Psoas muscle (tissue), 8 donors: Measurements from ENCODE around the gene TMEM106C. TPM values are rescaled to one million over a fixed set of nuclear protein-coding genes. Genes with fewer than 3 reads are reported as not detected.

ENCODE experiments used
- ATAC-seq, 4 donors: fragments of 200-7000 bp; cut with Tn5 transposase; one replicate each; pipeline ENCODE4 v1.9.1; 2020; ENCODE audit warnings: moderate library complexity in 3 of 4, mild to moderate bottlenecking in 2 of 4
- DNase-seq, 2 donors: peaks; one replicate each; pipeline ENCODE4 v3.0.0-alpha.2; 2020
- H3K27ac ChIP-seq: fragments of 200-600 bp; one replicate; pipeline ENCODE4 v1.8.0; 2022
- H3K27me3 ChIP-seq, 3 donors: fragments of 200-600 bp in 1 of 3; one replicate each; pipeline versions ENCODE4 v1.6.1 to v1.8.0; 2013 to 2022; ENCODE audit warnings: low read length in 2 of 3, mild to moderate bottlenecking in 2 of 3, moderate library complexity in 1 of 3; ENCODE audit not compliant: insufficient read depth in 3 of 3
- H3K36me3 ChIP-seq, 2 donors: fragments of 200-600 bp in 1 of 2; one replicate each; pipeline versions ENCODE4 v1.6.1 to v1.8.0; 2013 to 2022; ENCODE audit warnings: low read depth in 1 of 2, mild to moderate bottlenecking in 1 of 2, moderate library complexity in 1 of 2; ENCODE audit not compliant: insufficient read depth in 1 of 2
- H3K4me1 ChIP-seq: fragments of 200-600 bp; one replicate; pipeline ENCODE4 v1.8.0; 2022
- H3K4me3 ChIP-seq: fragments of 200-600 bp; one replicate; pipeline ENCODE4 v1.8.0; 2022; ENCODE audit warnings: mild to moderate bottlenecking
- H3K9me3 ChIP-seq: fragments of 200-600 bp; one replicate; pipeline ENCODE4 v1.8.0; 2022
- WGBS, 3 donors: extraction: QIAGEN DNeasy Blood & Tissue Kit; methylation state at CpG; one replicate each; pipeline versions ENCODE4 v1.1.6 to v1.1.7; 2013; 5-methylcytosine and 5-hydroxymethylcytosine counted together
- intact Hi-C, 2 donors: fragments of 100-400 bp; cut with DNase I; formaldehyde crosslinking; loops; one replicate each; pipeline versions ENCODE4 v1.11.0 to v1.14.2; 2022
- polyA plus RNA-seq, 3 donors: library from polyadenylated mRNA; stranded (reverse); fragments of 200-250 nt; gene quantifications; one replicate each; pipeline ENCODE4 v1.2.3, GENCODE V29; 2013
- total RNA-seq, 4 donors: library from RNA; stranded (reverse); fragmentation: NEBNext Ultra II Directional in 2 of 4; extraction: Animal tissue kit (Norgen Biotek cat#: 25700) in 2 of 4; gene quantifications; one replicate each; pipeline versions ENCODE4 v1.2.1 to v1.2.4, GENCODE V29; 2021 to 2023
- TF ChIP-seq, protein P1 (sequence below): fragments of 200-600 bp; IDR thresholded peaks from one replicate; pipeline ENCODE4 v1.8.0; 2022; ENCODE audit warnings: antibody characterized with exemption
- donor health status: healthy with polysubstance abuse.
- donor health status: DM: no; HTN: no; CAD: no; lungs with moderate emphysema.
- donor health status: Bipolar disorder and iron deficiency.
- donor health status: healthy.
- donor health status: DM: yes; HTN: yes; CAD: no.
- donor health status: DM: no; HTN: no; CAD: no.
- donor health status: DM: no; HTN: no; CAD: no.
- donor health status: DM: yes; HTN: yes; CAD: no.

TMEM106C gene
- total and polyA plus RNA-seq, 7 donors, result 7.7 to 33.4 (median 14.7) TPM

DNA sequence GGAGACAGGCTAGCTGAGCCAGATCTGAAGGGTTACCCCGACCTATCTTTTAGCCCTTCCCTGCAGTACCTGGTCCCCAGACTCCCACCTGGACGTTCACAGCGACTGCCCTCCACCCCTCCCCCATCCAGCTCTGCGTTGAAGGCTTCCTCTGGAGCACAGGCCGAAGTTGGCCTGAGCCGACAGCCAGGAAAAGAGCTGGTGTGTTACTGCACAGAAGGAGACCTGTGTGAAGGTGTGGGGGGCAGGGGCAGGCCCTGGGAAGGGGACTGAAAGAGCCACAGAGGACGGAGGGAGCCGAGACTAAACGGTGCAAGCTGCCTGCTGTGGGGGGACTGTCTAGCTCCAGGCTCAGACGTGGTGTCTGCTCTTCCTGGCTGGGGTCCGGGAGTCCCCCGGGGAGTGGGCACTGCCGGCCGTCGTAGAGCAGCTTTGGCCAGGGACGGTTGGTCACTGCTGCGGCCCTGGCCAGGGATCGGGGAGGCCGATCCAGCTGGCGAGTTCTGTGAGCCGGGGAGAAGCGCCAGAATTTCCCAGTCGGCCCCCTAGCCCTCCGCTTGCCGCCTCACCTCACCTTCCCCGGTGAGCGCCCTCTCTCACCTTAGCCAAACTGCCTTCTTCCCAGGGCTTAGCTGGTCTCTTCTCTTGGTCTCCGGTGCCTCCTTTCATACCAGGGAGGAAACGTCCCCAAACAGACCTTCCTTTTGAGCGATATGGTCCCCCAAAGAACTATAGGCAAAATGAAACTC, 41.8 kb downstream of the TMEM106C start:
- Histone ChIP-seq H3K27me3 (peaks cover 0 to 60% (median 19%) of the 10 kb centered on the region in 3 donors), H3K27ac (no peak overlapping the region), H3K9me3 (no peaks in the 10 kb centered on the region), H3K4me3 (peak overlapping the region; percentile 66), H3K4me1 (peaks cover 40% of the 10 kb centered on the region), H3K36me3 (no peaks in the 10 kb centered on the region)
- DNase-seq, result no peak
- WGBS, 3 donors, result 30 to 39% (median 38%) methylated on average over 29 to 30 of the region's 30 CpGs
- TF ChIP-seq, protein P1, sequence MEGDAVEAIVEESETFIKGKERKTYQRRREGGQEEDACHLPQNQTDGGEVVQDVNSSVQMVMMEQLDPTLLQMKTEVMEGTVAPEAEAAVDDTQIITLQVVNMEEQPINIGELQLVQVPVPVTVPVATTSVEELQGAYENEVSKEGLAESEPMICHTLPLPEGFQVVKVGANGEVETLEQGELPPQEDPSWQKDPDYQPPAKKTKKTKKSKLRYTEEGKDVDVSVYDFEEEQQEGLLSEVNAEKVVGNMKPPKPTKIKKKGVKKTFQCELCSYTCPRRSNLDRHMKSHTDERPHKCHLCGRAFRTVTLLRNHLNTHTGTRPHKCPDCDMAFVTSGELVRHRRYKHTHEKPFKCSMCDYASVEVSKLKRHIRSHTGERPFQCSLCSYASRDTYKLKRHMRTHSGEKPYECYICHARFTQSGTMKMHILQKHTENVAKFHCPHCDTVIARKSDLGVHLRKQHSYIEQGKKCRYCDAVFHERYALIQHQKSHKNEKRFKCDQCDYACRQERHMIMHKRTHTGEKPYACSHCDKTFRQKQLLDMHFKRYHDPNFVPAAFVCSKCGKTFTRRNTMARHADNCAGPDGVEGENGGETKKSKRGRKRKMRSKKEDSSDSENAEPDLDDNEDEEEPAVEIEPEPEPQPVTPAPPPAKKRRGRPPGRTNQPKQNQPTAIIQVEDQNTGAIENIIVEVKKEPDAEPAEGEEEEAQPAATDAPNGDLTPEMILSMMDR, result no peak
- intact Hi-C loops, result no loop called here
- no peak for ATAC-seq

DNA sequence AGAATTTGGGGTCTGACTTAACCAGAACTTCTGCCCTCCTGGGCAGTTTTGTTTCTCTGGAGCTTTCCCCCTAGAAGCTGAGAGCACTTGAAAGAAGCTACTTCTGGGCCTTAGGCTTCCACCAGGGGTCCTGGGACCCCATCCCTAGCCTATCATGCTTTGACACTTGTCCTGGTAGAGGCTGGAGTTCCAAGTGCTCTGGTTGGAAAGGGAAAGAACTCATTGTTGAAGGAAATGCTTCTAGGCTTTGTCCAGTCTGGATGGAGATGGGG, 42.3 kb downstream of the TMEM106C start:
- Histone ChIP-seq H3K4me1 (peaks cover 40% of the 10 kb centered on the region), H3K4me3 (no peak overlapping the region), H3K27me3 (peaks cover 0 to 60% (median 19%) of the 10 kb centered on the region in 3 donors), H3K9me3 (no peaks in the 10 kb centered on the region), H3K36me3 (no peaks in the 10 kb centered on the region), H3K27ac (no peak overlapping the region)
- TF ChIP-seq, protein P1, result no peak
- DNase-seq (no peak), ATAC-seq (no peak)
- intact Hi-C loops, result no loop called here

DNA sequence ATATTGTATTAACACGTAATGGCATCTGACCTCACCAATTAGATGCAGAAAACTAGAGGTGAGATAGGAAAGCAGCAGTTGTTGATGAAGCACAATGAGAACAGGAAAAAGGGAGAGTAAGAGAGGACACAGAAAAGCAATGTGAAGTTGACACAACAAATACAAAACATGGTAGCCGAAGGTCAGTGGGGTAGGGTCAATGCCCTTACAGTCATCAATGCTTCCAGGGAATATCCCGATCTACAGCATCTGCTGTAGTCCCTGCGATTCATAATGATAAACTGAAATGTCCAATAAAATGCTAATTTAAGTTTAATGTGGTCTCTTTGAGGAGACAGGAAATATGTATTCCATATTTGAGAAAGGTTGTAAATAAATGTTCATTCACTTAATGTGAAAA, 43.8 kb downstream of the TMEM106C start:
- ATAC-seq (no peak), DNase-seq (no peak)
- Histone ChIP-seq H3K4me3 (no peak overlapping the region), H3K27ac (no peak overlapping the region), H3K9me3 (no peaks in the 10 kb centered on the region), H3K4me1 (peaks cover 28% of the 10 kb centered on the region), H3K27me3 (peaks cover 0 to 56% (median 19%) of the 10 kb centered on the region in 3 donors), H3K36me3 (no peaks in the 10 kb centered on the region)
- intact Hi-C loops, result no loop called here
- WGBS, 3 donors, result 90 to 93% (median 93%) methylated on average over 4 of the region's 4 CpGs
- TF ChIP-seq, protein P1, result no peak

DNA sequence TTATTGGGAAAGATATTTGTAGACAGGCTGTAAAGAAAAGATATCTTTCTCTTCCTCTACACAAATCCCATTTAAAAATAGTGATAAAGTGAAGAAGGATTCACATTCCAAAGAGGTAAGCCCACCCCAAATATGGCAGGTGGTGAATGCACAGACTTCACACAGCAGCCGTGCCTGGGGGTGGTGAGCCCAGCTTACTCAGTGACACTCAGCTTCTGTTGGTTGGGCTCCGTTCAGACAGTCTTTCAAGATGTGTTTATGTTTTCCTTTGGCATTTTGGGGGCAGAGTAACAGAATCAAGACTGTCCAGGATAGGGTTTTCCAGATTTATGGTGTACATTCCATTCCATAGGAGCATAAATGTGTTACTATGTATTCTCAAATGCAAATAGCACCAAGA, 45.0 kb downstream of the TMEM106C start:
- TF ChIP-seq, protein P1, result no peak
- ATAC-seq (no peak), DNase-seq (no peak)
- Histone ChIP-seq H3K27ac (no peak overlapping the region), H3K27me3 (peaks cover 0 to 47% (median 13%) of the 10 kb centered on the region in 3 donors), H3K4me3 (no peak overlapping the region), H3K9me3 (no peaks in the 10 kb centered on the region), H3K4me1 (peaks cover 19% of the 10 kb centered on the region), H3K36me3 (no peaks in the 10 kb centered on the region)
- WGBS, 3 donors, result 45 to 56% (median 47%) methylated on average over 2 of the region's 2 CpGs
- intact Hi-C loops, result no loop called here

DNA sequence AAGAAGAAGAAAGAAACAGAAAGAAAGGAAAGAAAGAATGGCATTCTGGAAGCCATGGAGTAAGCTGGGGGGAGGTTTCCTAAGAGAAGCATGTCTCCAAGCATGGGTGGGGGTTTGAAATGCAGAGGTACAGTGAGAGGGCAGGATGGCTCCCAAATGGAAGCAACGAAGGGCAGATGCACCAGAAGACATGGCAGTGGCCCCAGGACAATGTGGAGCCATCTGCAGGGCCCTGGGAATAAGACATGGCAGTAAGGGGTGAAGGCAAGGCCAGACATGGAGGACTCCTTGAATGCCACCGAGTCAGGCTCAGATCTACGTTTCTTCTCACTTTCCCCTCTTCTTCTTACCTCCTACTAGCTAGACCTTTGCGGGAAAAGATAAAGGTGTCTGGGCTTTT, 45.6 kb downstream of the TMEM106C start:
- no peaks in the 10 kb centered on the region for H3K36me3 ChIP-seq
- intact Hi-C loops, result no loop called here
- 73 to 87% (median 73%) methylated on average over 4 of the region's 4 CpGs for WGBS, 3 donors
- no peaks in the 10 kb centered on the region for H3K9me3 ChIP-seq
- H3K4me3 ChIP-seq, result no peak overlapping the region
- ATAC-seq, result no peak
- no peak overlapping the region for H3K27ac ChIP-seq
- peaks cover 0 to 41% (median 10%) of the 10 kb centered on the region in 3 donors for H3K27me3 ChIP-seq
- no peak for DNase-seq
- TF ChIP-seq, protein P1, result no peak
- H3K4me1 ChIP-seq, result peaks cover 13% of the 10 kb centered on the region
